Effector memory CD8-positive, alpha-beta T cell (primary cell): Measurements from ENCODE around the gene RRAS.

Experiments
- ATAC-seq: fragments of 150-1000 bp; cut with Tn5 transposase; replicated peaks from 2 replicates; pipeline ENCODE4 v1.10.0; 2021; ENCODE audit warnings: mild to moderate bottlenecking, moderate library complexity
- DNase-seq, 3 experiments: peaks; one replicate each; pipeline ENCODE4 v3.0.0; 2021
- H3K27ac Mint-ChIP-seq, 2 donors: one replicate each; pipeline ENCODE4 v1.8.0; 2022; ENCODE audit warnings: mild to moderate bottlenecking in 2 of 2, mixed read lengths in 2 of 2, moderate library complexity in 2 of 2
- H3K27me3 Mint-ChIP-seq, 2 donors: one replicate each; pipeline ENCODE4 v1.8.0; 2022; ENCODE audit warnings: mixed read lengths in 2 of 2
- H3K36me3 Mint-ChIP-seq: one replicate; pipeline ENCODE4 v1.8.0; 2022; ENCODE audit warnings: mild to moderate bottlenecking, moderate library complexity, mixed read lengths; ENCODE audit not compliant: insufficient read depth
- H3K4me1 Mint-ChIP-seq, 2 donors: one replicate each; pipeline ENCODE4 v1.8.0; 2022; ENCODE audit warnings: low read depth in 2 of 2, mixed read lengths in 2 of 2
- H3K4me3 Mint-ChIP-seq, 2 donors: one replicate each; pipeline ENCODE4 v1.8.0; 2022; ENCODE audit warnings: mild to moderate bottlenecking in 2 of 2, mixed read lengths in 2 of 2, moderate library complexity in 2 of 2
- H3K9me3 Mint-ChIP-seq, 2 donors: one replicate each; pipeline ENCODE4 v1.8.0; 2022; ENCODE audit warnings: mixed read lengths in 2 of 2

Gene RRAS

DNA sequence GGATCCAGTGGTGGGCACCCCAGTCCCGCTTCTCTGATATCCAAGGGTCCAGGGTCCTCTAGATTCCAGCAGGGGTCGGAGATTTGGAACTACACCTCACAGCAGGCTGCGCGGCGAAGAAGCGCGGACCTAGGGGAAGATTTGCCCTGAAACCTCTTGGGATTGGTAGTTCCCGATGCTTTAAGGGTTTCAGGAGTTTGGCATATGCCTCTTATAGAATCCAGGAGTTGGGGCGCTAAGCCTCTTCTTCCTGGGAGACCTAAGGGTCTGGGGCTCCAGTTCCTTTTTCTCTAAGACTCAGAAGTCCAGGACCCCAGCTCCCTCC lies 26.1 kb upstream of the RRAS start:
- Mint-ChIP-seq H3K9me3 (no peaks in the 10 kb centered on the region), H3K27ac (peak overlapping the region; percentile 94 to 97), H3K27me3 (no peaks in the 10 kb centered on the region), H3K36me3 (peaks cover 47% of the 10 kb centered on the region), H3K4me1 (peaks cover 38 to 39% of the 10 kb centered on the region in 2 donors), H3K4me3 (peak overlapping the region; percentile 98 to 100)
- no peak for DNase-seq
- ATAC-seq = peak; percentile 4

- Mint-ChIP-seq H3K9me3 (no peaks in the 10 kb centered on the region), H3K27me3 (no peaks in the 10 kb centered on the region), H3K4me3 (peak within 1 kb of the TSS; percentile 98 to 100), H3K36me3 (peaks cover 47% of the 10 kb centered on the region), H3K27ac (peak within 1 kb of the TSS; percentile 94 to 97), H3K4me1 (peaks cover 38 to 39% of the 10 kb centered on the region in 2 donors)
- ATAC-seq (peak; percentile 82), DNase-seq (peak; percentile 100)
These were observed 25.6 kb upstream of the RRAS start, which contains the start of the genes BCL2L12 and IRF3 for GRCh38 chr19:49665351-49666119. Gene BCL2L12 (plus strand): TSS chr19:49665933. CDS start chr19:49666693, 760 bp downstream. Gene IRF3 (minus strand): TSS chr19:49665857. CDS start chr19:49664838, 1,019 bp downstream.

GRCh38 chr19:49665036-49665350 lies 25.1 kb upstream of the RRAS start:
- H3K36me3 Mint-ChIP-seq = peaks cover 52% of the 10 kb centered on the region

DNA sequence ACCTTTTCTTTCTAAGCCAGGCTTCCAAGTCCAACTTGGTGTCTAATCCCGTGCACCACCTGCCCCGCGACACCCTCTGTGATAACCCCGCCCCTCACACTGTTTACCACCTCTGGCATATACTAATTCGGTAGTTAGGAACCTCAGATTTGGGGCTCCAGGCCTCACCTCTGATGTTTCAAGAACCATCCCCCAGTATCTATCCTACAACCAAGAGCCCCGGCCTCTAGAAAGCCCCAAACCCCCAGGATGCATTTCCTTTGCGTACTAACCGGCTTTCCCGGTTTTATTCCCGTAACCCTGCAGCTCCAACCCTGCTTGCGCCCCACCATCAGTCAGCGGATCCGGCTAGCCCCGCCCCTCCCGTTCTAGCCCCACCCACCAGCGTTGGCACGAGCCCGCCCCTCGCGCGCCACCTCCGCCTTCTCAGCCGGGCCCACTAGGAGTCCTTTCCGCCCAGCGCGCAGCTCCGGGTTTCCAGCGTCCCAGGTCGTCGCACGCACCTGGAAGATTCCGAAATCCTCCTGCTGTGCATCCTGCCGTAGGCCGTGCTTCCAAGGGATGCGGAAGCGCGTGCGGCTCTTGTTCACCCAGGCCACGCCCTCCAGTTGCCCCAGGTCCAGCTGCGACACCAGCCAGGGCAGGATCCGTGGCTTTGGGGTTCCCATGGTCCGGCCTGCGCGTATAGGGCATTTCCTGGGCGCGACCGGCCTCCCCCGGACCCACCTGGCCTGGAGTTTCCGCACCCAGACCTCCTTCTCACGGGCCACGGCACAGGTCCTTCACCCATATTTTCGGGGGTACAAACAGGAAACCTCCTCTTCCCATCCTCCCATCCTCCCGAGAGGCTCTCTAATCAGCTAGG lies 24.5 kb upstream of the RRAS start:
- Mint-ChIP-seq H3K4me1 (peaks cover 39 to 42% of the 10 kb centered on the region in 2 donors), H3K36me3 (peaks cover 58% of the 10 kb centered on the region), H3K27ac (peak overlapping the region; percentile 94 to 97), H3K9me3 (no peaks in the 10 kb centered on the region), H3K27me3 (no peaks in the 10 kb centered on the region), H3K4me3 (peak overlapping the region; percentile 98 to 100)
- DNase-seq = peak; percentile 80 to 86 (median 82)
- peak; percentile 66 for ATAC-seq

More at GRCh38 chr19:49665036-49665350, 25.1 kb upstream of the RRAS start:
- no peaks in the 10 kb centered on the region for H3K9me3 Mint-ChIP-seq
- H3K27ac Mint-ChIP-seq = peak overlapping the region; percentile 94 to 97
- H3K27me3 Mint-ChIP-seq = no peaks in the 10 kb centered on the region
- H3K4me3 Mint-ChIP-seq = peak overlapping the region; percentile 98 to 100
- DNase-seq = peak in 1 of 3 experiments; percentile 38
- no peak for ATAC-seq
- H3K4me1 Mint-ChIP-seq = peaks cover 39 to 42% of the 10 kb centered on the region in 2 donors

DNA sequence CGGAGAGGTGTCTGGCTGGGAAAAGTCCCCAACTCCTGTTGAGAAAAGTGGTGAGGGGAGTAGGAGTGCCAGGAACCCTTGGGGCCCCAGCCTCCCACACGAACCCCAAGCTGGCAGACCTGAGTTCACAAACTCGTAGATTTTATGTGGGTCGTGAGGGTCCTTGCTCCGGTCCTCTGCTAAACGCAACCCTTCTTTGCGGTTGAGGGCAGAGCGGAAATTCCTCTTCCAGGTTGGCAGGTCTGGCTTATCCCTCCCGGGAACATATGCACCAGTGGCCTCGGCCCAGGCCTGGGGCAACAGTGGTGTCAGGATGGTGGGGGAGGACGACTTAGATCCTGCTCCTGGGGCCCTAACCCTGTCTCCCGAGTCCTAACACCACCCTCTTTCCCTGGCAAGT lies 23.3 kb upstream of the RRAS start:
- no peaks in the 10 kb centered on the region for H3K27me3 Mint-ChIP-seq
- DNase-seq (no peak), ATAC-seq (no peak)
- H3K9me3 Mint-ChIP-seq = no peaks in the 10 kb centered on the region
- H3K4me1 Mint-ChIP-seq = peaks cover 39 to 45% of the 10 kb centered on the region in 2 donors
- peaks cover 64% of the 10 kb centered on the region for H3K36me3 Mint-ChIP-seq
- H3K4me3 Mint-ChIP-seq = peak overlapping the region; percentile 98 to 100
- peak overlapping the region; percentile 94 to 97 for H3K27ac Mint-ChIP-seq

DNA sequence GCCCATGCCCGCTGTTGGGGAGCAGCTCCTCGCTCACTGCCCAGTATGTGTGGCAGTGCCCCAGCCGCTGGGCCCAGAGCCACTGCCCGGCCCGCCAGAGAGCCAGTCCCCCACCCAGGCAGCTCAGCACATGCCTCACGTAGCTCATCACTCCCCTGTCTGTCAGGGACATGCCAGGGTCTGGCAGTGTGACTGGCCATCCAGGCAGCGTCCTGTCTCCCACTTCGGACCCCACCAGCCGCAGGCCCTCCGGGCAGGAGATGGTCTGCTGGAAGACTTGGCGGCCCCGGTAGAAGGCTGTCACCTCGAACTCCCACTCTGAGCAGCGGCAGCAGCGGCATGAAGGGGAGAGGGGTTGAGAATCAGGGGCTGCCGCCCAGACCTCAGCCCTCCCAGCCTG lies 22.1 kb upstream of the RRAS start:
- Mint-ChIP-seq H3K36me3 (peaks cover 71% of the 10 kb centered on the region), H3K27ac (peak overlapping the region; percentile 94 to 97), H3K4me3 (peak overlapping the region in 1 of 2 donors; percentile 98), H3K27me3 (no peaks in the 10 kb centered on the region), H3K9me3 (no peaks in the 10 kb centered on the region), H3K4me1 (peaks cover 40 to 41% of the 10 kb centered on the region in 2 donors)
- DNase-seq (no peak), ATAC-seq (no peak)

DNA sequence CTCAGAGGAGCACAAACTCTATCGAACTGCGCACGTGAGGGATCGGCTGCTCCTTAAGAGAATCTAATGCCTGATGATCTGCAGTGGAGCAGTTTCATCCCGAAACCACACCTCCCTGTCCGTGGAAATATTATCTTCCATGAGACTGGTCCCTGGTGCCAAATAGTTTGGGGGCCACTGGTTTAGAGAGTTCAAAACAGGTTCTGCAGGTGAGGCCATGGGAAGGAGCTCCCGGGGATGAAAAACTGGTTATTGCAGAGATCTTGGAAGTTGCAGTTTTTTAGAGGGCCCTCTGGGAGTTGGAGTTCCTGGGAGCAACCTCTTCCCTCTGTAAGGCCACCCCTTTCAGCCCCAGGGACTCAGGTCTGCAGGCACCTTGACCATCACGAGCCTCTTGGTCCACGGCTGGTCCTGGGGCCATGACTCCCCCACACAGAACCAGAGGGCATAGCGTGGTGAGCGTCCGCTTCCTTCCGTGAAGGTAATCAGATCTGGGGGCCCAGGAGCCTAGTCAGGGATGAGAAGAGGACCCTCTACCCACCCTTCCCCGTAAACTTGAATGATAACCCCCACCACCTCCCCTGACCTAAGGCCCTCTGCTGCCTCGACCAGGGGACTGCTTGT lies 20.5 kb upstream of the RRAS start:
- no peak for DNase-seq
- H3K36me3 Mint-ChIP-seq = peaks cover 74% of the 10 kb centered on the region
- peaks cover 25 to 34% of the 10 kb centered on the region in 2 donors for H3K4me1 Mint-ChIP-seq
- H3K27me3 Mint-ChIP-seq = no peaks in the 10 kb centered on the region
- no peak for ATAC-seq
- no peak overlapping the region for H3K4me3 Mint-ChIP-seq
- no peaks in the 10 kb centered on the region for H3K9me3 Mint-ChIP-seq
- H3K27ac Mint-ChIP-seq = peak overlapping the region; percentile 28 to 80

DNA sequence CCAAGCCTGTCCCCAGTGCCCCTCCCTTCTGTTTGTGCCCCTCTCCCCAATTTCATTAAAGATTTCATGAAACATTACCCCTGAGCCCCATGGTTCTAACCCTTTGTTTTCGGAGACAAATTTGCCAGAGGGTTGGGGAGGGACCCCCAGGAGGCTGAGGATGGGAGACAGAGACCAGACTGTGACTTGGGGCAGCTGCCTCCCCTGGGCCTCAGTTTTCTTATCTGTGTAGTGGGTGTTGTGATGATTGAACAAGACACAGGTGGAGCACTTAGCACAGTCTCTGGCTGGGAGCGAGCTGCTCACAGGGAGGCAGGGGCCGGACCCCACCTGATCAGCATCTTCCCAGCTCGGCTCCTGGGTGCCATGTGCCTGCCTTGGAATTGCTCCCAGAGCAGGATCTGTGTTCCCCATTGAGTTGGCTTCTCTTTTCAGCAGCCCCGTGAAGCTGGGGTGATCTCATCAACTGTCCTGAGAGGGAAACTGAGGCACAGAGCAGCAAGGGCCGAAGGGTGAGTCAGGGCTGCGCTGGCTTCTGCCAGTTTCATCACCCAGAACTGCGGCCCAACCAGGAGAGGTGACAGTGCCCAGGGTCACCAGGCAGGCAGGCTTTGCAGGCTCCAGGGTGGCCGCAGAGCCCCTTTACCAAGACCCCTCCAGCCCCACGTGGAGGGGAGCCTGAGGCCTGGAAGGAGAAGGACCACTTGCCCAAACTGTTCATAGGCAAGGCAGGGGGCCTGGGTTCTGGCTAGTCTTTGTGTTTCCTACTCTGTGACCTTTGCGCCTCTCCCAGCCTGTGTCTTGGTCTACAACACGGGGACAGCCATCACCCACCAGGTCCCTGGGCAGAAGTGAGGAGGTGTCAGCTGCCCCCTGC lies 18.9 kb upstream of the RRAS start:
- peaks cover 12 to 21% of the 10 kb centered on the region in 2 donors for H3K4me1 Mint-ChIP-seq
- H3K27ac Mint-ChIP-seq = peak overlapping the region in 1 of 2 donors; percentile 80
- DNase-seq (no peak), ATAC-seq (no peak)
- peaks cover 71% of the 10 kb centered on the region for H3K36me3 Mint-ChIP-seq
- H3K4me3 Mint-ChIP-seq = no peak overlapping the region
- H3K27me3 Mint-ChIP-seq = no peaks in the 10 kb centered on the region
- H3K9me3 Mint-ChIP-seq = no peaks in the 10 kb centered on the region

GRCh38 chr19:49658139-49658517 lies 18.2 kb upstream of the RRAS start:
- no peak overlapping the region for H3K4me3 Mint-ChIP-seq
- H3K36me3 Mint-ChIP-seq = peaks cover 69% of the 10 kb centered on the region
- DNase-seq = no peak
- H3K4me1 Mint-ChIP-seq = peaks cover 7 to 16% of the 10 kb centered on the region in 2 donors
- no peaks in the 10 kb centered on the region for H3K9me3 Mint-ChIP-seq
- no peak for ATAC-seq
- peak overlapping the region; percentile 55 to 77 for H3K27ac Mint-ChIP-seq
- H3K27me3 Mint-ChIP-seq = no peaks in the 10 kb centered on the region

DNA sequence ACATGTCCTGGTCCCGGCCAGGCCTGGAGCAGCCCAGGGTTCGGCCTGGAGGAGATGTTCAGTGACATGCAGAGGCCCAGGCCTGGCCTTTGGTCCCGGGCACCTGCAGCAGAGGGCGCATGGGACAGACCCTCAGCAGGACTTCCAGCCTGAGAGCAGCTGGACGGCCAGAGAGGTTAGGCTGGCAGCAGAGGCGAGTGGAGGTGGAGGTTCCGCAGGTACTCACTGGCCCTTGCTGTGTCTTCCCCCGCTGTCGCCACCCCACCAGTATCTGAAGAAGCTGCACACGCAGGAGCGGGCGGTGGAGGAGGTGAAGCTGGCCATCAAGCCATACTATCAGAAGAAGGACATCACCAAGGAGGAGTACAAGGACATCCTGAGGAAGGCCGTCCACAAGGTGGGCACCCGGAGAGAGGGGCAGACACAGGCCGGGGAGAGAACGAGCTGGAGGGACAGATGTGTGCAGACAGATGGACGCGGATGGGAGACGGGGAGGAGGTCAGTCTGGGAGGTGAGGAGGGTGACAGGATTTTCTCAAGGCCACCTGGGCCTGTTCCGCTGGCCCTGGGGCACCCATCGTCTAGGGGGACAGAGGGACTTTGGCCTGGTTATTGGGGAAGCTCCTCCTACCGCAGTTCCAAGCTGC lies 17.7 kb upstream of the RRAS start:
- Mint-ChIP-seq H3K4me1 (peaks cover 7 to 13% of the 10 kb centered on the region in 2 donors), H3K27ac (peak overlapping the region; percentile 55 to 77), H3K9me3 (no peaks in the 10 kb centered on the region), H3K4me3 (no peak overlapping the region), H3K27me3 (no peaks in the 10 kb centered on the region), H3K36me3 (peaks cover 68% of the 10 kb centered on the region)
- ATAC-seq (no peak), DNase-seq (no peak)

DNA sequence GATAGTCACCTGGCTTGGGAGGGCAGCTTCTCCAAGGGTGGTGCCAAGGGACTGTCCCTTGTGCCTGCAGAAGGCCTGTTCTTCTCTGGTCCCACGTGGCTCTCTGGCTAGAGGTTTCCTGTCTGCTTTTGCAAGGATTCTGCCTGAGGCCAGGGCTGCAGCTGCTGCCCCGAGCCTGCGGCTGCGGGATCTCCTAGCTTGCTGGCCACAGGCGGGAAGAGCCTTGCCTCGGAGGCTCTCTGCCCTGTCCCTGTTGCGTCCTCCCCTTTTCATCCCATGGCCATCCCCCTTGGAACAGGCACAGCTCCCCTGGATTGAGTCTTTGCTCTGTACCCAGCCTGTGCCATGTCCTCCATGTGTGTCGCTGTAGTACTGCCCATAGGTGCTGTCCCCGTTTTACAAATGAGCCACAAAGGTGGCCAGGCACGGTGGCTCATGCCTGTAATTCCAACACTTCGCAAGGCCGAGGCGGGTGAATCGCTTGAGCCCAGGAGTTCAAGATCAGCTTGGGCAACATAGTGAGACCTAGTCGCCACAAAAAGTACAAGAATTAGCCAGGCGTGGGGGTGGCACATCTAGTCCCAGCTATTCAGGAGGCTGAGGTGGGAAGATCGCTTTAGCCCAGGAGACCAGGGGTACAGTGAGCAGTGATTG lies 16.6 kb upstream of the RRAS start:
- Mint-ChIP-seq H3K4me1 (peaks cover 7% of the 10 kb centered on the region in 2 donors), H3K4me3 (no peak overlapping the region), H3K27ac (no peak overlapping the region), H3K36me3 (peaks cover 60% of the 10 kb centered on the region), H3K27me3 (no peaks in the 10 kb centered on the region), H3K9me3 (no peaks in the 10 kb centered on the region)
- ATAC-seq = no peak
- no peak for DNase-seq
